SK-N-DZ (cell line): Measurements from ENCODE around the gene WTIP. TPM values are rescaled to one million over a fixed set of nuclear protein-coding genes. Genes with fewer than 3 reads are reported as not detected.
"Not testable (repeated sequence)": the region's sequence is repeated elsewhere in the genome, so short reads cannot be mapped to it uniquely, and the experiment has no call there.

Experiments used
- DNase-seq: peaks from one replicate; pipeline ENCODE4 v3.0.0-alpha.2; 2015; ENCODE audit warnings: low spot score
- polyA plus RNA-seq, 2 experiments: library from polyadenylated mRNA; depleted of rRNA; stranded (reverse); fragments of >200 nt; gene quantifications; 2 replicates each; pipeline ENCODE4 v1.2.3, GENCODE V29; 2014

WTIP gene
- polyA plus RNA-seq (2014; cell fraction: cytosol; rRNA removed): 0.42 and 1.6 TPM in 2 replicates
- polyA plus RNA-seq (2014; cell fraction: nucleus; rRNA removed): 1.5 and 3.4 TPM in 2 replicates

DNA sequence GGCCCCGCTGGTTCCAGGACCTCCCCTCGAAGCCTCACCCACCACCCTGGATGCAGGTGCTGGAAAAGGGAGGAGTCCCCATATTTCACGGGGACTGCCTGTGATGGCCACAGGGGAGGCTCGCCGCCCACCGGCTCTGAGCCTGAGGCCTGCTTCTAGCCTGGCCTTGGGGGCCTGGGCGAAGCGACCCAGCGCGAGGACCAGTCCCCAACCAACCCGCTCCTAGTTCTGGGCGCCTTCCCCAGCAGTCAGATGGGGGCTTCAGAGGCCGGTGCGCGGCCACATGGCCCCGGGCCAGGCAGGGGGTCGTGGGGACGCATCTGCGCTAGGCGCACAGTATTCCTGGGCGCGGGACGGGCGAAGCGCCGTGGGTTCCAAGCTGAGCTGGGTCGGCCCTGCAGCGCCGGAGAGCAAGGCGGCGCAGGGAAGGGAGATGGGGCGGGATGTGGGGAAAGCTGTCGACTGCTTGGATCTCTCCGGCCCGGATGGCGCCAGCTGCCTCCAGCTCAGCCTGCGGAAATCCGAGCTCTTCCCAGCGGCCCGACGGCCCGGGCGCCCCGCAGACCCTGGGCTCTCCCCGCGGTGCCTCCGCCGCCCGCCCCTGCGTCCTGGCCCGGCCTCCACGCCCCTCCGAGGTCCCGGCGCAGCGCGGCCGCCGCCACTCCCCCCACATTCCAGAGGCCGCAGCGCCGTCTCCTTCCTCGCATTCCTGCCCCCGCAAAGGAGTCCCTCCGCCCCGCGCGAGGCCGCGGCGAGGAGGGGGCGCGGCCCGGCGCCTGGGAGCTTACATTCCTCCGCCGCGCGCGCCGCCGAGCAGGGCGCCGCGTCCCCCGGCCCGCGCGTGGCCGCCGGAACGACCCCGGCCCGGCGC is at the start of gene WTIP:
TSS of gene WTIP (plus strand) at position 788 of the 871 bp plus-strand sequence. CDS start 217 bp downstream, outside the sequence.
- no peak for DNase-seq

DNA sequence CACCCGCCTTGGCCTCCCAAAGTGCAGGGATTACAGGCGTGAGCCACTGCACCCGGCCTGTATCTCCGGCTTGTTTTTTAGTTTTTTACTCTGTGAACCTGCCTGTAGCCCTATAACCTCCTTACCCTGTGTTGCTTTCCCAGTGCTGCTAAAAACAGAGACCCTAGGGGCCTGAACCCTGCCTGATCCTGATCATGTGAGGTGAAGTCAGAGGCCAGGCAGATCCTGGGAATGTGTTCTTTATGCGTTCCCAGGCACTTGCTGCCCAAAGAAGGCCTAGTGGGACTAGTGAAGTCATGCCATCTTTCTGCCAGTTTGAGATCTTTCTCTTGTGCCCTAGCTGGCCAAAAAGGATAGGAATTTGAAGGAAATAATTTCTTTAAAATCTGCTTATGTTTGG is 48.8 kb upstream of the WTIP start:
- no peak for DNase-seq

DNA sequence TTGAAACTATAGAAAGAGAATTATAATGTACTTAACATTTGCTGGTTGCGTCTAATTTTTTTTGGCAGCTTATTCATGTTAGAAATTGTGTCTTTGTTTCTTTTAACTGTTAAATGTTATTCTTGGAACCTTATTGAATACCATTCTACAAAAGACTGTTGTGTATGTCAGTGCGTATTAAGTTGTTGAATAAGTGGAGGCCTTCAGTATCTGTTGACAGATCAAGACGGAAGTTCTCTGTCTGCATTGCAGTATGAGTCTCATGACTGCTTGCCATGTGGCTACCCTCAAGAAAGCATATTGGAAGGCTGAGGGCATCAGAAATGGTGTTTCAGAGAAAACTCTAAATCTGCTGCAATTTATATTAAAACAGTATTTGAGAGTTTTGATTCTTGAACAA is 44.8 kb upstream of the WTIP start:
- no peak for DNase-seq

DNA sequence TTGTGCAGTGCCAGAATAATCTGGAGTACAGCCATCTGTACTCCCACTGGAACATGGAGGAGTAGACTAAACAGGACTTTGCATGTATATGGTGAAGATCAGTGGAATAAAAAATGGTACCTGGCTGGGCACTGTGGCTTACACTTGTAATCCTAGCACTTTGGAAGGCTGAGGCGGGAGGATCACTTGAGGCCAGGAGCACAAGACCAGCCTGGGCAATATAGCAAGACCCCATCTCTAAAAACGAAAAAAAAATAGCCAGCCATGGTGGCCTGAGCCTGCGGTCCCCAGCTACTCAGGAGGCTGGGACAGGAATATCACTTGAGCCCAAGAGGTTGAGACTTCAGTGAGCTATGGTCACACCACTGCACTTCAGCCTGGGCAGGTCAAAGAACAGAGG is 33.4 kb upstream of the WTIP start:
- no peak for DNase-seq

DNA sequence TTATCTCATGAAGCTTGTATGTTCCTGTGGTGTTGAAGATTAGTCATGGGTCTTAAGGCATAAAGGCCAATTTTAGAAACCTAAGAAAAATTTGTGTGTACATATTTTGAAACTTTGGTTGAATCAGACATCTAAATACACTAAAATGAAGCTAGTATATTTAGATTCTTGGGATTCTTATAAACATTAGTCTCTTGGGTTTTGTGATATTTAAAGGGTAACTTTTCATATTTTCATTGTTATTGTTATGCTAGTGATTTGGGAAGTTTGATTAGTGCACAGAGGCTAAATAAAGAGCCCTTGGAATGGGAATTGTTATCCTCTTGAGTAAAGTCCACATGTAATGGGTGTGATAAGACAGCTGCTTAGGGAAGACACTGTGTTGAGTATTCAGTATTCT is 28.8 kb upstream of the WTIP start:
- no peak for DNase-seq

DNA sequence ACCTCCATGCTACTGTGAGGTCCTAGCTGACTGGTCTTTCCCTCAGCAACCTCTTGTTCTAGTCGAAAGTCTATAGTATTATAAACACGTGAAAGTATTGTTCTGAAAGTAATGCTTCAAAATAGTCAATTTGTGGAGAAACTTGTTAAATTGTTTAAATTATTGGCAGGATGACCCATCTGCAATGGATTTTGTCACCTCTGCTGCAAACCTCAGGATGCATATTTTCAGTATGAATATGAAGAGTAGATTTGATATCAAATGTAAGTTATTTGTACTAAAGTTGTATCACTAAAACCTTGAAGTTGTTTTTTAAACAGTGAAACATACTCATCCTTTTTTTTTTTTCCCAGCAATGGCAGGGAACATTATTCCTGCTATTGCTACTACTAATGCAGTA is 27.5 kb upstream of the WTIP start:
- DNase-seq: no peak

DNA sequence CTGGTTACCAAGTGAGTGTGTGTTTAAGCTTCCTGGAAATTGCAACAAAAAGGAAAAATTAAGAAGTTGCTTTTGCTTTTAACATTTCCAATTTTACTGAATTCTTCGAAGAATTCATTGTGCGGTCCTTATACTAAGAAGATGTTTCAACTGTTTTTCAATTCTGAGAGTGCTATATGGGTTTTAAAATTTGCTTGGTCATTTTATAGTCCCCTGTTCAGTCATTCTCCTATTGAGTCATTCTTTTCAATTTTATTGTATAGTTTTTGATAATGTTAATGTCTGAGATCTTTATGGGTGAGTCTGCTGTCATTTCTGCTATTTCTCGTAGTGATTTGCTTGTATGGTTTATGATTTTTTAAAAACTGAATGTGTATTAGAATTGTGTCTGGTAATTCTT is 26.9 kb upstream of the WTIP start:
- DNase-seq: no peak

DNA sequence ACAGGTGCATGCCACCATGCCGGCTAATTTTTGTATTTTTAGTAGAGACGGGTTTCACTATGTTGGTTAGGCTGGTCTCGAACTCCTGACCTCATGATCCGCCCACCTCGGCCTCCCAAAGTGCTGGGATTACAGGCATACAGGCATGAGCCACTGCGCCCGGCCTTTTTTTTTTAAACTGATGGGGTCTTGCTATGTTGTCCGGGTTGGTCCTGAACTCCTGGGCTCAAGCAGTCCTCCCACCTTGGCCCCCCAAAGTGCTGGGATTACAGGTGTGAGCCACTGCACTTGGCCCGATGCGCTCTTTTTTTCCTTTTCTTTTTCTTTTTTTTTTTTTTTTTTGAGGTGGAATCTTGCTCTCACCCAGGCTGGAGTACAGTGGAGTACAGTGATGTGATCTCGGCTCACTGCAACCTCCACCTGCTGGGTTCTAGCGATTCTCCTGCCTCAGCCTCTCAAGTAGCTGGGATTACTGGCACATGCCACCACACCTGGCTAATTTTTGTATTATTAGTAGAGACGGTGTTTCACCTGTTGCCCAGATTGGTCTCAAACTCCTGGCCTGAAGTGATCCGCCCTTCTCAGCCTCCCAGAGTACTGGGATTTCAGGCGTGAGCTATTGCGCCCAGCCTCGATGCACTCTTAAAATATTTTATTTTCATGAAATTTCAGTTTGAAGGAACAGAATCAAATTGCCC is 25.6 kb upstream of the WTIP start:
- DNase-seq: not testable (repeated sequence)

DNA sequence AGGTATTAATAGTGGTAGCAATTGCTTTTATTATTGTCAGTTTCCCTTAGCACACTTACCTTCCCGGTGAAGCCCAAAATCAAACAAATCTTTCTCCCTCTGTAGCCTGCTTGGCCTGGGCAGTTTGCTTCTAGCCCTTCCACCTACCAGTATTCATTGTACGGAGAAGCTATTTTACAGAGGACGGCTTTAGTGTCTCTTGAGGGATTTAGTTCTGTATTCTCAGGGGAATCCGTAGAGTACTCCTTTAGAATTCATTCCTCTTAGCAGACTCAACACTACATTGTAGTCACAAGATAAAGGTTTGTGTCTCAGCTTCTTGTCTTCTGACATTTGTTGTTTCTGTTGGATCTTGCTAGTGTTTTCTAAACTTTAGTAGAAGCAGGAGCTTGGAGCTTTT is 24.1 kb upstream of the WTIP start:
- no peak for DNase-seq

DNA sequence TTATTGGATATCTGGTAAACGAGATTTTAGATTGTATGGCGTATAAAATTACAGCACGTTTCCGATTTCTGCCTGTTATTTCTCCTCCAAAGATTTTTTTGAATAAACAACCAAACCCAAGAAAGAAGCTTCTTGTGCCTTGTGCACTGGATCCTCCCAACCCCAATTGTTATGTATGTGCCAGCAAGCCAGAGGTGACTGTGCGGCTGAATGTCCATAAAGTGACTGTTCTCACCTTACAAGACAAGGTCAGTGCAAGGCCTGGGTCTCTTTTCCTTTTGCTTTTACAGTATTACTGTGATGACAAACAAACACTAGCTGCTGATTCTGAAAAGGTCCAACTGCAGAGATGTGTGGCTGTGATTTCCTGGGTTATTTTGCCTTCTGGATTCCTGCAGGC is 22.9 kb upstream of the WTIP start:
- DNase-seq: no peak

DNA sequence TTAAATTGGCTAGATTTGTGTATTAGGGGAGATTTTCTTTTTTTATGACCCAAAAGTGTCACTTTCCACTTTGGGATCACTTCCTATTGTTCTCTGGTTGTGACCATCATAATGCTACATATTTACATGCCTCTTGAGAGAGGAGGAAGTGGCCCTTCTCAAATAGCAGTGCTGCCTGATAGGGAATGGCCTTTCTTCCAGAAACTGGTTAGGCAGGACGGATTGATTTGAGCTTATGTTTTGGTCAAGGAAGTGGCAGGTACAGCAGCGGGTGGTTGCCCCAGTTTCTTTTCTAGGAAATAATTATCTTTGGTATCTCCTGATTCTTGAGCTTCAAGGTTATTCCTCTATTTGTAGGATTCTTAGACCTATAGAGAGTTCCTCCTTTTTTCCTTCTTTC is 21.9 kb upstream of the WTIP start:
- no peak for DNase-seq

DNA sequence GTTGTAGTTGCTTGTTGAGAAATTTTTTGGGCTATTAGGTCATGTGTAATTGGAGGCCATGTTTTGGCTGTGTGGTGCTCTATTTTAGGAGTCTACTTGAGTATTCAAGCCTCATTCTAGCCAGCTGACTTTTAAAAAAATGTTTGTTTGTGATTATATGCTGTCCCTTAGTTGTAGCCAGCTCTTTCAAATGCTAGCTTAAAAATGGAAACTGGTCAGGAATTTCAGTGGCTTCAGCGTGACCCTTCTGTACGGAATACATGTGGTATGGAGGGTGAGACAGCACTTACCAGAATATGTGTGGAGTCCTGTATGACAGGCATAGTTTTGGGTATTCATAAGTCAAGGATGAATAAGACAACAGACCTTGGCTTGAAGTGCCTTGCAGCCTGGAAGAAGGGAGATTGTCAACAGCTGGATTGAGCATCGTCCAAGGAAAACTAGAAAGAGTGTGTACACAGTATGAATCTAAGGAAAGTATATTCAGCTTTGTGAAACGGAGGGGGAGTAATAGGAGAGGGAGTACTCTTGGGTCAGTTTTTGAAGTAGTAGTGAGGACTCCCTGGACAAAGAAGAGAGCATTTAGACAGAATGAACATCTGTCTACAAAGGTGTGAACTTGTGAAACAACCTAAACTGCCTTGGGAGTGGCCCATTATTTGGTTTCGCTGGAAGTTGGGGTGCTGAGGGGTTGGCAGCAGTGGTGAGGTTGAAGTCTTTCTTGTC is 20.0 kb upstream of the WTIP start:
- no peak for DNase-seq

DNA sequence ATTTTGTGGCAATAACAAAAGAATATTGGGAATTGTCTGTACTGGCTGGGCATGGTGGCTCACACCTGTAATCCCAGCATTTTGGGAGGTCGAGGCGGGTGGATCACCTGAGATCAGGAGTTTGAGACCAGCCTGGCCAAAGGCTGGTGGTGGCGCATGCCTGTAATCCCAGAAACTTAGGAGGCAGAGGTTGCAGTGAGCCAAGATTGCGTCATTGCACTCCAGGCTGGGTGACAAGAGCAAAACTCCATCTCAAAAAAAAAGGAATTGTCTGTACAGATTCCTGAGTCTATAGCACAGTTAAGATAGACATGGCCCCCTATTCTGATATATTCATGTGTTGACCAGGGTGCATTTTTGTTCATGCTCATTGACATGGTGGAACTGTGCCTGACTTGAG is 16.8 kb upstream of the WTIP start:
- not testable (repeated sequence) for DNase-seq

DNA sequence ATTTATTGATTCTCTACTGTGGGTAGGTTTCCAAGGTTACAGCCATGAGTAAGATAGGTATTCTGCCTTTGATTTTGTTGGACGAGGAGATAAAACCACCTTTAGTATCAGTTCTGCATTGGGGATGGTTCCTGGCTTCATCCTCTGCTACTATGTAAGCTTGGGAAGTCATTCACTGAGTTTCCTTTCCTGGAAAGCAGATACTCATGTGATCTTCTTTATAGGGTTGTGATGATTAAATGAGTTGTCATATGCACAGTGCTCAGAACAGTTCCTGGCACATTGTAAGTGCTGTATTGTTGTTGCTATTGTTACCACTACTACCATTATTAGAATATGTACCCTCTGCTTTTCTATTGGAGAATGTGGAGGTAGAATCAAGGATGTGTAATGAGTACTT is 13.1 kb upstream of the WTIP start:
- no peak for DNase-seq

DNA sequence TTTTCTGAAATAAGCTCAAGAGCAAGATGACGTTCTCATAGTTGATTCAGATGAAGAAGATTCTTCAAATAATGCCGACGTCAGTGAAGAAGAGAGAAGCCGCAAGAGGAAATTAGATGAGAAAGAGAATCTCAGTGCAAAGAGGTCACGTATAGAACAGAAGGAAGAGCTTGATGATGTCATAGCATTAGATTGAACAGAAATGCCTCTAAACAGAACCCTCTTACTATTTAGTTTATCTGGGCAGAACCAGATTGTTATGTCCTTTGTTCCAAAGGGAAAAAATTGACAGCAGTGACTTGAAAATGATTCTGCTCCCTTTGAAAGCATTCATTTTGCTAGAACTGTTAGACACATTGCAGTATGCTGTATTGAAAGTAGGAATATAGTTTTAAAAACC is 12.5 kb upstream of the WTIP start:
- DNase-seq: not testable (repeated sequence)

DNA sequence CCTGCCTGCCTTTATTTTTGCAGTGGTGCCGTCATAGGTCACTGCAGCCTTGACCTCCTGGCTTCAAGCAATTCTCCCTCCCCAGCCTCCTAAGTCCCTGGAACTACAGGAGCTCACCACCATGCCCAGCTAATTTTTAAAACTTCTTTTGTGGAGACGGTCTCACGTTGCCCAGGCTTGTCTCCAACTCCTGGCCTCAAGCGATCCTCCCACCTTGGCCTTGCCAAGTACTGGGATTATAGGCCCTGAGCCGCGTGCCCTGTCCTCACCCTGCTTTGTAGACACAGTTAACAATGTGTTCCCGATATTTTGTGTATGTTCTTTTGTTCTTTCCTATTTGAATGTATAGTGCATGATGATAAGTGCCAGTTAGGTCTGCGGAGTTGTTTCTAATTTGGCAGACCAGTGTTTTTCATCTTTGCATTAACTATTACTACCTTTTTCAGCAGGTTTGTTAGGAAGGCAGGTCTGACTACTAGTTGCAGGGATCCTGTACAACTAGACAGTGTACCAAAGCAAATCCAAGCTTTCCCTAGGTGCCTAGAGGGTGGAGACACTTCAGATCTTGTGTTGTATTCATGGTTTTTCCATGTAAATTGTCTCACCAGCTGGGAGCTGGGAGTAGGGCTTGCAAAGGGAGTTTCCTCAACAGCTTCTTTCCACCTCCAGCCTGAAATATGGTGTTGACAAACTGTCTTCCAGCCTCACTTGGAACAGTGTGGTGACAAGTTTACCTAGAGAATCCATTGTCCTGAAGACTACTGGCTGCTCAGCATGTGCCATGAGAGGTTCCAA is 9.5 kb upstream of the WTIP start:
- no peak for DNase-seq

DNA sequence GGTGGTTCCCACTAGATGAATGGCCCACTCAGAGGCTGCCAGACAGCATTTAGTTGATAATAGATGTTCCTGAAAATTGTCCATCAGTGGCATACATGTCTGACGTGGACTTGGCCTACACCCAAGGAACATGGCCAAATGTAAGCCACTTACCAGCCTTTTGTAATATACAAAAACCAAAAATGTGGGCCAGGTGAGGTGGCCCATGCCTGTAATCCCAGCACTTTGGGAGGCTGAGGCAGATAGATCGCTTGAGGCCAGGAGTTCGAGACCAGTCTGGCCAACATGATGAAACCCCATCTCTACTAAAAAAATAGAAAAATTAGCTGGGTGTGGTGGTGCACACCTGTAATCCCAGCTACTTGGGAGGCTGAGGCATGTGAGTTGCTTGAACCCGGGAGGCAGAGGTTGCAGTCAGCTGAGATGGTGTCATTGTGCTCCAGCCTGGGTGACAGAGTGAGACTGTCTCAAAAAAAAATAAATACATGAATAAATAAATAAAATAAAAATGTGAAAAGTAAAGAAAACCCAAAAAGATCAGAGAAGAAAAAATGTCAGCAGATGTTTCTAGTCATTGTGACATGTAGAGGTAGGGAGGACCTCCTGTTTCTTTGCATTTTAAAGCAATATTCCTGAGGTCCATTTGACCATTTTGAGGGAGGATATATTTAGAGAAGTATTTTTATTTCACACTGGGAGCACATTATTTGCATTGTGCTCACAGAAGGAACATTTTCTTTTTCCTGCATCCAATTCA is 7.1 kb upstream of the WTIP start:
- DNase-seq: no peak

DNA sequence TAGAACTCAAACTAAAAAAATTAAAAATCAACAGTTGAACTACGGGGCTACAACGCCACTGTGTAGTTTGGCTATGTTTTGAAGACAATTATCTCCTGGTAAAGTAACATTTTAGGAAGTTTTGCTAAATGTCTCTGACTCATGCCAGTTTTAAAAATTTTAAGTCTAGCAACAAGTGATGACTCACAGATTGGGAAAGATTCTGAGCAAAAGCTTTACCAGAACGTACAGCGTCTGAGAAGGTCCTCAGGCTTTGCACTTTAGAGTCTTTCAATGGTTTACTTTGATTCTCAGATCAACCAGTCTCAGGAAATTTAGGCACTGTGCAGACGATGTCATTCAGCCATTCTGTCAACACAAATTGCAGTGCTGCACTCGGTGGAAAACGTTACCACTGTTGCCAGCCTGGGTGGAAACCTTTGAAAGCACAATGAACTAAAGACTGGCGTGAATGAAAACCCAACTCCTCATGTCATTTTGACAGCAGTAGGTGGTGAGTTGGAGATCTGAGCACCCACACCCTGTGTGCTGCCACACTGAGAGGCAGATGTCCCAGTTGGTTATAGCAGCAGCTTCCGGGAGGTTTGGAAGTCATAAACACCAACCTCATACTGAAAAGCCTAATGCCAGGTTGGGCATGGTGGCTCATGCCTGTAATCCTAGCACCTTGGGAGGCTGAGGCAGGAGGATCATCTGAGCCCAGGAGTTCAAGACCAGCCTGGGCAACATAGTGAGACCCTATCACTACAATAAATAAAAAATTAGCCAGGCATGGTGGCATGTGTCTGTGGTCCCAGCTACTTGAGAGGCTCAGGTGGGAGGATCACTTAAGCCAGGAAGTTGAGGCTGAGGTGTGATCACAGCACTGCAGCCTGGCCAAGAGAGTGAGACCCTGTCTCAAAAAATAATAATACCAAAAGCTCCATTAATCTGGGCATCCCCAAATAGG is 6.3 kb upstream of the WTIP start:
- no peak for DNase-seq

DNA sequence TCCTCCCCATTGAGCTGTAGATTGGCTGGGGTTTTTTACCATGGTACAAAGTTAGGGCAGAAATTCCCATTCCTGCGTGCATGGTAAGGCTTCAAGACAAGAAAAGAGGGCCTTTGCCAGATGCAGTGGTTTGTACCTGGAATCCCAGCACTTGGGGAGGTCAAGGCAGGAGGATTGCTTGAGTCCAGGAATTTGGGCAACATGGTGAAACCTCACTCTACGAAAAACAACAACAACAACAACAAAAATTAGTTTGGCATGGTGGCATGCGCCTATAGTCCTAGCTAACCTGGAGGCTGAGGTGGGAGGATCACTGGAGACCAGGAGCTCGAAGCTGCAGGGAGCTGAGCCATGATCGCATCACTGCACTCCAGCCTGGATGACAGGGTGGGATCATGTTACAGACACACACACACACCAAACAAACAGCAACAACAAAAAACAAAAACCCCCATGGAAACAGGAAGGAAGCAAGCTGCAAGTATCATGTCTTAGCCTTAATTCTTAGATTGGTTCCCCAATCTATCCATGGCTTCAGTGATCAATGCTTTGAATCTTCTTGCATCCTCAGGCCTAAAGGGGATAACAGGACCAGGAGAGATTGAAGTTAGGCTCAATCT is 5.5 kb upstream of the WTIP start:
- DNase-seq: no peak
